Immature natural killer cell (primary cell): ENCODE data around the gene KCNK7. TPM values are rescaled to one million over a fixed set of nuclear protein-coding genes. Genes with fewer than 3 reads are reported as not detected.
A peak's percentile ranks its signal among the peaks of the same experiment; 100 is the strongest.

Source experiments
- DNase-seq, 3 donors: peaks; one replicate each; pipeline ENCODE4 v3.0.0; 2022; ENCODE audit warnings: mixed read lengths in 1 of 3
- H3K27ac Mint-ChIP-seq, 6 donors: one replicate each; pipeline ENCODE4 v1.8.0; 2020; ENCODE audit warnings: mixed read lengths in 6 of 6, mild to moderate bottlenecking in 5 of 6, inconsistent platforms in 4 of 6, moderate library complexity in 3 of 6
- H3K27me3 Mint-ChIP-seq, 3 donors: one replicate each; pipeline ENCODE4 v1.8.0; 2020 to 2021; ENCODE audit warnings: low read depth in 3 of 3, mild to moderate bottlenecking in 3 of 3, mixed read lengths in 3 of 3, moderate library complexity in 3 of 3, inconsistent platforms in 1 of 3
- H3K36me3 Mint-ChIP-seq, 3 donors: one replicate each; pipeline ENCODE4 v1.8.0; 2020; ENCODE audit warnings: mixed read lengths in 3 of 3, inconsistent platforms in 2 of 3, mild to moderate bottlenecking in 2 of 3
- H3K4me1 Mint-ChIP-seq, 2 donors: one replicate each; pipeline ENCODE4 v1.8.0; 2020; ENCODE audit warnings: inconsistent platforms in 2 of 2, mild to moderate bottlenecking in 2 of 2, mixed read lengths in 2 of 2, moderate library complexity in 1 of 2
- H3K4me3 Mint-ChIP-seq, 5 donors: one replicate each; pipeline ENCODE4 v1.8.0; 2020; ENCODE audit warnings: mild to moderate bottlenecking in 5 of 5, mixed read lengths in 5 of 5, inconsistent platforms in 3 of 5, moderate library complexity in 3 of 5
- H3K9me3 Mint-ChIP-seq, 6 donors: one replicate each; pipeline ENCODE4 v1.8.0; 2020; ENCODE audit warnings: mild to moderate bottlenecking in 6 of 6, mixed read lengths in 6 of 6, inconsistent platforms in 4 of 6, moderate library complexity in 3 of 6
- polyA plus RNA-seq, 3 donors: library from polyadenylated mRNA; unstranded; fragments of 300-500 nt; fragmentation: Illumina TruSeq; gene quantifications; one replicate each; pipeline ENCODE4 v1.2.3, GENCODE V29; 2021

Gene KCNK7
- polyA plus RNA-seq, 3 donors from 2014 or later = not detected

- H3K4me3 Mint-ChIP-seq = peak overlapping the region; percentile 77 to 97 (median 86)
- peaks cover 5 to 8% (median 5%) of the 10 kb centered on the region in 3 donors for H3K27me3 Mint-ChIP-seq
- peaks cover 0 to 9% (median 0%) of the 10 kb centered on the region in 3 donors for H3K36me3 Mint-ChIP-seq
- peaks cover 60 to 63% of the 10 kb centered on the region in 2 donors for H3K4me1 Mint-ChIP-seq
- H3K9me3 Mint-ChIP-seq = no peaks in the 10 kb centered on the region
- H3K27ac Mint-ChIP-seq = peak overlapping the region; percentile 67 to 92 (median 86)
- DNase-seq = no peak
Measured at GRCh38 chr11:65613091-65613928, 17.7 kb upstream of the KCNK7 start.

GRCh38 chr11:65612691-65613090 is 17.1 kb upstream of the KCNK7 start:
- peak overlapping the region; percentile 81 to 96 (median 90) for H3K27ac Mint-ChIP-seq
- H3K4me3 Mint-ChIP-seq = peak overlapping the region; percentile 77 to 97 (median 86)
- DNase-seq = no peak
- H3K36me3 Mint-ChIP-seq = peaks cover 0 to 11% (median 0%) of the 10 kb centered on the region in 3 donors
- no peaks in the 10 kb centered on the region for H3K9me3 Mint-ChIP-seq
- peaks cover 5 to 8% (median 5%) of the 10 kb centered on the region in 3 donors for H3K27me3 Mint-ChIP-seq
- H3K4me1 Mint-ChIP-seq = peaks cover 60 to 62% of the 10 kb centered on the region in 2 donors

GRCh38 chr11:65611758-65612603 is 16.4 kb upstream of the KCNK7 start:
- H3K4me1 Mint-ChIP-seq = peaks cover 53 to 55% of the 10 kb centered on the region in 2 donors
- H3K9me3 Mint-ChIP-seq = no peaks in the 10 kb centered on the region
- H3K27ac Mint-ChIP-seq = peak overlapping the region; percentile 81 to 96 (median 90)
- no peak for DNase-seq
- peaks cover 0 to 11% (median 0%) of the 10 kb centered on the region in 3 donors for H3K36me3 Mint-ChIP-seq
- peak overlapping the region; percentile 77 to 97 (median 86) for H3K4me3 Mint-ChIP-seq
- H3K27me3 Mint-ChIP-seq = peaks cover 5 to 8% (median 5%) of the 10 kb centered on the region in 3 donors

GRCh38 chr11:65611028-65611757 is 15.6 kb upstream of the KCNK7 start:
- peaks cover 0 to 11% (median 0%) of the 10 kb centered on the region in 3 donors for H3K36me3 Mint-ChIP-seq
- peaks cover 45 to 47% of the 10 kb centered on the region in 2 donors for H3K4me1 Mint-ChIP-seq

GRCh38 chr11:65610404-65610803 is 14.8 kb upstream of the KCNK7 start:
- Mint-ChIP-seq H3K4me1 (peaks cover 44% of the 10 kb centered on the region in 2 donors), H3K27ac (peak overlapping the region; percentile 65 to 85 (median 76)), H3K4me3 (peak overlapping the region in 1 of 5 donors; percentile 12), H3K27me3 (peaks cover 2 to 4% (median 3%) of the 10 kb centered on the region in 3 donors), H3K36me3 (peaks cover 0 to 11% (median 0%) of the 10 kb centered on the region in 3 donors), H3K9me3 (no peaks in the 10 kb centered on the region)
- no peak for DNase-seq

More at GRCh38 chr11:65611028-65611757, 15.6 kb upstream of the KCNK7 start:
- H3K9me3 Mint-ChIP-seq = no peaks in the 10 kb centered on the region
- peak overlapping the region in 3 of 5 donors; percentile 24 to 48 (median 27) for H3K4me3 Mint-ChIP-seq
- DNase-seq = no peak
- H3K27ac Mint-ChIP-seq = peak overlapping the region; percentile 20 to 85 (median 72)
- peaks cover 5 to 6% (median 5%) of the 10 kb centered on the region in 3 donors for H3K27me3 Mint-ChIP-seq

GRCh38 chr11:65609665-65610064 is 14.1 kb upstream of the KCNK7 start:
- Mint-ChIP-seq H3K4me1 (peaks cover 38 to 42% of the 10 kb centered on the region in 2 donors), H3K4me3 (peak overlapping the region in 1 of 5 donors; percentile 20), H3K27me3 (peaks cover 1 to 3% (median 2%) of the 10 kb centered on the region in 3 donors), H3K27ac (peak overlapping the region; percentile 60 to 85 (median 74)), H3K9me3 (no peaks in the 10 kb centered on the region), H3K36me3 (peaks cover 0 to 11% (median 0%) of the 10 kb centered on the region in 3 donors)
- DNase-seq = no peak

GRCh38 chr11:65609229-65609628 is 13.6 kb upstream of the KCNK7 start:
- H3K4me1 Mint-ChIP-seq = peaks cover 38 to 42% of the 10 kb centered on the region in 2 donors
- no peak for DNase-seq
- H3K27me3 Mint-ChIP-seq = peaks cover 1 to 3% (median 2%) of the 10 kb centered on the region in 3 donors
- no peaks in the 10 kb centered on the region for H3K9me3 Mint-ChIP-seq
- peak overlapping the region in 3 of 5 donors; percentile 6 to 47 (median 20) for H3K4me3 Mint-ChIP-seq
- H3K27ac Mint-ChIP-seq = peak overlapping the region; percentile 7 to 79 (median 68)
- H3K36me3 Mint-ChIP-seq = peaks cover 0 to 15% (median 0%) of the 10 kb centered on the region in 3 donors

- peak overlapping the region in 2 of 6 donors; percentile 53 to 77 for H3K27ac Mint-ChIP-seq
- no peaks in the 10 kb centered on the region for H3K9me3 Mint-ChIP-seq
- peaks cover 34% of the 10 kb centered on the region in 2 donors for H3K4me1 Mint-ChIP-seq
- no peak overlapping the region for H3K4me3 Mint-ChIP-seq
- no peak for DNase-seq
- H3K36me3 Mint-ChIP-seq = peaks cover 0 to 23% (median 0%) of the 10 kb centered on the region in 3 donors
- H3K27me3 Mint-ChIP-seq = peaks cover 1 to 3% (median 2%) of the 10 kb centered on the region in 3 donors
Measured at GRCh38 chr11:65607614-65608426, 12.2 kb upstream of the KCNK7 start.

- no peak for DNase-seq
- Mint-ChIP-seq H3K27ac (no peak overlapping the region), H3K27me3 (peaks cover 0 to 3% (median 0%) of the 10 kb centered on the region in 3 donors), H3K36me3 (peaks cover 0 to 23% (median 0%) of the 10 kb centered on the region in 3 donors), H3K4me1 (peaks cover 26 to 27% of the 10 kb centered on the region in 2 donors), H3K9me3 (no peaks in the 10 kb centered on the region), H3K4me3 (no peak overlapping the region)
Measured at GRCh38 chr11:65606876-65607613, 11.4 kb upstream of the KCNK7 start.

- Mint-ChIP-seq H3K27ac (peak overlapping the region in 2 of 6 donors; percentile 9 to 29), H3K4me1 (peaks cover 3 to 7% of the 10 kb centered on the region in 2 donors), H3K36me3 (peaks cover 0 to 19% (median 0%) of the 10 kb centered on the region in 3 donors), H3K4me3 (no peak overlapping the region), H3K9me3 (no peaks in the 10 kb centered on the region), H3K27me3 (peaks cover 0 to 1% (median 0%) of the 10 kb centered on the region in 3 donors)
- DNase-seq = no peak
Measured at GRCh38 chr11:65604258-65604657, 8.7 kb upstream of the KCNK7 start.

- no peaks in the 10 kb centered on the region for H3K4me1 Mint-ChIP-seq
- H3K27me3 Mint-ChIP-seq = peaks cover 0 to 2% (median 0%) of the 10 kb centered on the region in 3 donors
- peaks cover 0 to 12% (median 0%) of the 10 kb centered on the region in 3 donors for H3K36me3 Mint-ChIP-seq
- H3K9me3 Mint-ChIP-seq = no peaks in the 10 kb centered on the region
- no peak overlapping the region for H3K4me3 Mint-ChIP-seq
- DNase-seq = no peak
- no peak overlapping the region for H3K27ac Mint-ChIP-seq
Measured at GRCh38 chr11:65599955-65600246, 4.3 kb upstream of the KCNK7 start.
